ENCODE data around the gene GNL1.
"Not testable (repeated sequence)": the region's sequence is repeated elsewhere in the genome, so short reads cannot be mapped to it uniquely, and the experiment has no call there.

Gene GNL1

GRCh38 chr6:30495060-30495459 is 61.2 kb downstream of the GNL1 start:
- not testable (repeated sequence) for DNase-seq

GRCh38 chr6:30494291-30494861 is 61.9 kb downstream of the GNL1 start:
- DNase-seq: peak; percentile 55

- DNase-seq: no peak
Observed at GRCh38 chr6:30493643-30494250, 62.5 kb downstream of the GNL1 start.

- DNase-seq: no peak
Observed at GRCh38 chr6:30491991-30492952, 64.0 kb downstream of the GNL1 start.

Measured in hematopoietic multipotent progenitor cell treated with erythropoietin and hydrocortisone succinate and interleukin-3 and kit ligand, for 4 days (in vitro differentiated cells).